Right lobe of liver (tissue), 4 donors: ENCODE data around the gene PFAS.

ENCODE experiments used
- POLR2A ChIP-seq: fragments of 450-650 bp; IDR thresholded peaks from one replicate; pipeline ENCODE4 v1.6.1; 2017; ENCODE audit warnings: antibody characterized with exemption, mild to moderate bottlenecking
- TF ChIP-seq, protein P1 (sequence below), 4 donors: fragments of 200-600 bp in 3 of 4; fragments of 450-650 bp in 1 of 4; IDR thresholded peaks; one replicate each; pipeline versions ENCODE4 v1.5.1 to v1.8.0; 2016 to 2022; ENCODE audit warnings: antibody characterized with exemption in 4 of 4, mild to moderate bottlenecking in 2 of 4
- donor health status: DM: no; HTN: no; CAD: no.
- donor health status: DM: no; HTN: no; CAD: no.
- donor health status: DM: no; HTN: yes; CAD: no.

DNA sequence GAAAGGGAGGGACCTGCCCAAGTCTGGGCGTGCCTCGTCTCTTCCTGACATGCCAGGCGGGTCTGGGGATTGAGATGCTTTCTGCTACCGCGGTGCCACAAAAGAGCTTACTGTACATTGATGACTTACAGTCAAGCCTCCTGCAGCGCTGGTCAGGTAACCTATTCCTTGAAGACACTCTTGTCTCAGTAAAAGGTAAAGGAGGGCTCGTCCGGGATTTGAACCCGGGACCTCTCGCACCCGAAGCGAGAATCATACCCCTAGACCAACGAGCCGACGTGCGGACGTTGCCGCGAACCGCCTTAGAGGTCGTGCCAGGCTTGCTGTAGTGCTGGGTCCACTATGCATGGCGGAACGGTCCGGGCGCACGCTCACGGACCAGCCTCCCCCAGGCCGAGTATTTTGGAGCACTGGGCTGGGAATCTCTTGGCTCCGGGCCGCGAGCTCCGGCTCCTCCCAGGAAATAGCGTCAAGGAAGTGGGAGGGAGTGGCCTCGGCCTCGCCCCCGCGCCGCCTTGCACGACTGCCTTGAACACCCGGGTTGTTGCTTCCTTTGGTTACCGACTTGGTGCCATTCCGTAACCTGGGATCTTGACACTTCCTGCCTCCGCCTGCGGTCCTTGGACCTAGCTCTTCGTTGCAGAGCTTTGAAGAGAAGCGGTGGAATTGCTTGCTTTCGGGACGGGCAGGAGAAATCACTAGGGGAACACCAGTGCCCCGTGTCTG lies 26.3 kb upstream of the PFAS start:
- TF ChIP-seq, protein P1, sequence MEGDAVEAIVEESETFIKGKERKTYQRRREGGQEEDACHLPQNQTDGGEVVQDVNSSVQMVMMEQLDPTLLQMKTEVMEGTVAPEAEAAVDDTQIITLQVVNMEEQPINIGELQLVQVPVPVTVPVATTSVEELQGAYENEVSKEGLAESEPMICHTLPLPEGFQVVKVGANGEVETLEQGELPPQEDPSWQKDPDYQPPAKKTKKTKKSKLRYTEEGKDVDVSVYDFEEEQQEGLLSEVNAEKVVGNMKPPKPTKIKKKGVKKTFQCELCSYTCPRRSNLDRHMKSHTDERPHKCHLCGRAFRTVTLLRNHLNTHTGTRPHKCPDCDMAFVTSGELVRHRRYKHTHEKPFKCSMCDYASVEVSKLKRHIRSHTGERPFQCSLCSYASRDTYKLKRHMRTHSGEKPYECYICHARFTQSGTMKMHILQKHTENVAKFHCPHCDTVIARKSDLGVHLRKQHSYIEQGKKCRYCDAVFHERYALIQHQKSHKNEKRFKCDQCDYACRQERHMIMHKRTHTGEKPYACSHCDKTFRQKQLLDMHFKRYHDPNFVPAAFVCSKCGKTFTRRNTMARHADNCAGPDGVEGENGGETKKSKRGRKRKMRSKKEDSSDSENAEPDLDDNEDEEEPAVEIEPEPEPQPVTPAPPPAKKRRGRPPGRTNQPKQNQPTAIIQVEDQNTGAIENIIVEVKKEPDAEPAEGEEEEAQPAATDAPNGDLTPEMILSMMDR (IDR thresholded peaks at IDR 0.05): no peak
- peak; percentile 75 for TF ChIP-seq POLR2A
